Adrenal gland (tissue), 5 donors: ENCODE measurements around the gene DEPDC4.

Experiments
- POLR2A ChIP-seq, 2 donors: fragments of 450-650 bp; IDR thresholded peaks; one replicate each; pipeline ENCODE4 v1.6.1; 2017; ENCODE audit warnings: antibody characterized with exemption in 2 of 2, mild to moderate bottlenecking in 2 of 2, moderate library complexity in 1 of 2
- TF ChIP-seq, protein P1 (sequence below), 6 experiments: fragments of 450-650 bp in 4 of 6; fragments of 200-600 bp in 2 of 6; sonication (generic) in 1 of 6; IDR thresholded peaks; 1 replicate in 5 of 6; 2 replicates in 1 of 6; pipeline versions ENCODE4 v1.5.1 to v1.8.0; 2016 to 2021; ENCODE audit warnings: antibody characterized with exemption in 6 of 6, mild to moderate bottlenecking in 2 of 6, moderate library complexity in 1 of 6
- donor health status: DM: no; HTN: no; CAD: no.

DNA sequence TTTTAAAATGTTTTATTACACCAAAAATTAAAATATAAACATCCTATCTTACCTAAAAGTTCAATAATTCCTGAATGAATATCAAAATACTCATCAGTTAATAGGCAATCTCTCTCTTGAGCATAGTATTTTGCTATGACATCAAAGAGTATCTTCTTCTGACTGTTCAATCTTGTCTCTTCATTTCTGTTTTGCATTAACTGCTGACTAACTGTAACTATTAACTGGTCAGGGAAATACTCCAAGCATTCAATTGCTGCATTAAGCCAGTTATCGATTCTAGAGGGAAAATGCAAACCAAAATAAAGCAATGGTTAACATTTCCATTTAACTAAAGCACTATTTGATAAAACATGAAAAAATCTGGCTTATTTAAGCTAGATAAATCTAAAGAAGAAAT lies 13.4 kb downstream of the DEPDC4 start:
- no peak for TF ChIP-seq POLR2A (IDR thresholded peaks at IDR 0.05)
- TF ChIP-seq, protein P1, sequence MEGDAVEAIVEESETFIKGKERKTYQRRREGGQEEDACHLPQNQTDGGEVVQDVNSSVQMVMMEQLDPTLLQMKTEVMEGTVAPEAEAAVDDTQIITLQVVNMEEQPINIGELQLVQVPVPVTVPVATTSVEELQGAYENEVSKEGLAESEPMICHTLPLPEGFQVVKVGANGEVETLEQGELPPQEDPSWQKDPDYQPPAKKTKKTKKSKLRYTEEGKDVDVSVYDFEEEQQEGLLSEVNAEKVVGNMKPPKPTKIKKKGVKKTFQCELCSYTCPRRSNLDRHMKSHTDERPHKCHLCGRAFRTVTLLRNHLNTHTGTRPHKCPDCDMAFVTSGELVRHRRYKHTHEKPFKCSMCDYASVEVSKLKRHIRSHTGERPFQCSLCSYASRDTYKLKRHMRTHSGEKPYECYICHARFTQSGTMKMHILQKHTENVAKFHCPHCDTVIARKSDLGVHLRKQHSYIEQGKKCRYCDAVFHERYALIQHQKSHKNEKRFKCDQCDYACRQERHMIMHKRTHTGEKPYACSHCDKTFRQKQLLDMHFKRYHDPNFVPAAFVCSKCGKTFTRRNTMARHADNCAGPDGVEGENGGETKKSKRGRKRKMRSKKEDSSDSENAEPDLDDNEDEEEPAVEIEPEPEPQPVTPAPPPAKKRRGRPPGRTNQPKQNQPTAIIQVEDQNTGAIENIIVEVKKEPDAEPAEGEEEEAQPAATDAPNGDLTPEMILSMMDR (IDR thresholded peaks at IDR 0.05), result no peak
